ENCODE results near the gene CEP131.
"Not testable (repeated sequence)": the region's sequence is repeated elsewhere in the genome, so short reads cannot be mapped to it uniquely, and the experiment has no call there.

Gene CEP131

GRCh38 chr17:81162491-81162890, 60.3 kb downstream of the CEP131 start:
- no peak for DNase-seq

- DNase-seq: no peak
Observed at GRCh38 chr17:81161972-81162371, 60.8 kb downstream of the CEP131 start.

DNA sequence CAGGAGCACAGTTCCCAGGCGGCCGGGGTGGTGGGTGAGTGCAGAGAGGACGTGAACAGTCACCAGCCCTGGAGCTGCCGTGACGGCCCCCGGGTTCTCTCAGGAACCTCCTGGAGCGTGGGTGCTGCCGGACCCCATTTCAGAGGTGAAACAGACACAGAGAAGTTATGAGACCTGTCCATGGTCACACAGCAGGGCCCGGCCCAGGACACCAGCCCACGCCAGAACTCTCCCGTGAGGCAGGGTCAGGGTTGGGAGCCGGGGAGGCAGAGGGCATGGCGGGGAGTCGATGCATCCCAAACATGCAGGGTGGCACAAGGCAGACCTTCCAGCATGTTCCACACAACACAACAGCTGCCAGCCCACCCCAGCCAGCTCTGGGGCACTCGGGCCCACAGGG, 61.2 kb downstream of the CEP131 start:
- no peak for DNase-seq

DNA sequence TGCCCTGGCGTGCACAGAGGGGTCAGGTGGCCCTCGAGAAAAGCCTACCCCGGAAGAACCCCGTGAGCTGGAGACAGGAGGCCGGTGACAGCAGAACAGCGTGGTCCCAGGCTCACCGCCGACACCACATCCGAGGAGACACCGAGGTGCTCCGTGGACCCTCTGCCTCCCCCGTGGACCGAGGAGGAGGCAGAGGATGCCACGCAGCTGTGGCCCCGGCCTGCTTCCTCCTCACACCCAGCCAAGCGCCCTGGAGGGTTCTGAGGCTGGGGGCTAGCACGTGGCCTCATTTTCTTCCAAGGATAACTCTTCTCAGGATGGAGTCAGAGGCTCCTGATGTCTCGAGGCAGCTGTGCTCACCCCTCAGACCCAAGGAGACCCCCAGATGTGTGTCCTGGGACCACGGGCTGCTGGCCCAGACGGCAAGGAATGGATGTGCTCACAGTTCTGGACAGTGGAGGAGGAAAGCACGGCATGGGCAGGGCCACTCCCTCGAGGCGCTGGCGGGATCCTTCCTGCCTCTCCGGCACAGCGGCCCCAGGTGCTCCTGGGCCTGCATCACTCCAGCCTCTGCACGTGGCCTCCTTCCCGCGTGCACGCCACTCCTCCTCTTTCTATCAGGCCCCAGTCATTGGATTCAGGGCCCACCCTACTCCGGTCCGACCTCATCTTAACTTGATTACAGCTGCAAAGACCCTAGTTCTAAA, 61.9 kb downstream of the CEP131 start:
- DNase-seq: no peak

- DNase-seq: no peak
Observed at GRCh38 chr17:81160306-81160705, 62.5 kb downstream of the CEP131 start.

- DNase-seq: no peak
Observed at GRCh38 chr17:81159611-81160265, 63.0 kb downstream of the CEP131 start.

DNA sequence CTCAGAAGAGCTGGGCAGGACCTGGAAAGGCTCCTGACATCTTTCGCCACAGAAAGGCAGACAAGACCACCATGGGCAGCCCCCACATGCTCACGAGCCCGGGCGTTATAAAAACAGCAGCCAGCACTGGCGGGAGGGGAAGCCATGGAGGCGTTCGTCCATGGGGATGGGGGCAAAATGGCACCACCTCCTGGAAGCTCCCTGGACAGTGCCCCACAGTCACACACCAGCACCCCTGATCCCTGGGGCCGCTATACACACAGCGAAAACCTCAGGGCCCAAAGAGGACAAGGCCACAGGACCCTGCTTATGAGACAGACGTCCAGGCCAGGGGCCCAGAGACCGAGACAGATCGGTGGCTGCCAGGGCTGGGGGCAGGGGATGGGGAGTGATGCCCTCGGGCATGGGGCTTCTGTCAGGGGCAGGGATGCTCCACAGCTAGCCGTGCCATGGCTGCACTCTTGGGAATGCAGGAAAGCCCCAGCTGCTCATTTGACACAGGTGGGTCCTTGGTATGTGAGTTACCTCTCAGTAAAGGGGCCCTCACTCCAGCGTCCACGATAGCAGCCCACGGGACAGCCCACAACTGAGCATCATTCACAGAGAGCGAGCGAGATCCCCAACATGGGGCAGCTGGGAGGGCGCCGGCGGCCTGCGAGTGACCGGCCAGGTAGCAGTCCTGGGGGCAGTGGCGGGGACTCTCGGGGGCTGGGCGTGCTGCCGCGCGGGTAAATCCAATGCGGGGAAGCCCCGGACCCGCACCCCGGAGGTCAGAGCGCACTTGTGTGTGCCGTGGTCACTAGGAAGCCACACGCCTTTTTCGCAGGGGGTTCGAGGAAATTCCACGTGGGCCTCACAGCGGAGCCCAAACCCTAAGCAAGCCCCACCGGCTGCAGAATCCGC, 63.8 kb downstream of the CEP131 start:
- no peak for DNase-seq

GRCh38 chr17:81157848-81158687, 64.7 kb downstream of the CEP131 start:
- no peak for DNase-seq

DNA sequence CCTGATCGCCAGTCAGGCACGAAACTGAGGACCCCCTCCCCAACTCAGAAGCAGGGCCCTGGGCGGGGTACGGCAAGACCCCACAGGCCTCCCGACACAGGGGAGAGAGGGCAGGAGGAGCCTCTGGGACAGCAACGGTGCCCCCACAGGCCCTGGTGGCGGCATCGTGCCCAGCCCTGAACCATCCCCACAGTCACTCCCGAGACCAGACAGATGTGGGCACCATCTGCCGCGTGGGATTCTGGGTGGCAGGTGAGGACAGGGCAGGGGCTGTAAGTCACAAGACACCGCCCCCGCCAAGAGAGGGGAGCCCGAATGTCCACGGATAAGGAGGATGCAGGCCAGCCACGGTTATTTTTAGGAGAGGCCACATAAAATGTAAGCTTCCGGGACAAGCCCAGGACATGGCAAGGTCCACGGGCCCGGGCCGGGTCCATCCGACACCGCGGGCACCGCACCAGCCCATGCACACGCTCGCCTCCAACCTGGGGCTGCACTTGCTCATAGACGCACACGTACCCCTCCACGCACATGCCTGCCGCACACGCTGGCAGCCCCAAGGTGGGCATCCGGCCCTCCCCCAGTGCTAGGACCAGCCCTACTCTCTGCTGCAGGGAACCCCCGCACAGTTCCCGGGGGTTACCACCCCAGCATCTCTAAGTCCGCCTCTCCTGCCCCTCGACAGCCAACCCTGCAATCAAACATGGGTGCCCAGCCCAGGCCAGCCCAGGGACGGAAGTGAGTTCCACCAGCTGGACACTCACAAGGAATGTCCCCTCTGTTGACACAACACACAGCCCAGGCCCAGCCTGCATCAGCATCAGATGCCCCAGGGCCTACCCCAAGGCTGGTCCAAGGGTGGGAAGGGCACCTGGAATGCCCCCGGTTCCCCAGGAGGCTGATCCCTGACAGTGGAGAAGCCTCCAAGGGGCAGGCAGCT, 65.6 kb downstream of the CEP131 start:
- DNase-seq: no peak

GRCh38 chr17:81154961-81155360, 67.8 kb downstream of the CEP131 start:
- no peak for DNase-seq

DNA sequence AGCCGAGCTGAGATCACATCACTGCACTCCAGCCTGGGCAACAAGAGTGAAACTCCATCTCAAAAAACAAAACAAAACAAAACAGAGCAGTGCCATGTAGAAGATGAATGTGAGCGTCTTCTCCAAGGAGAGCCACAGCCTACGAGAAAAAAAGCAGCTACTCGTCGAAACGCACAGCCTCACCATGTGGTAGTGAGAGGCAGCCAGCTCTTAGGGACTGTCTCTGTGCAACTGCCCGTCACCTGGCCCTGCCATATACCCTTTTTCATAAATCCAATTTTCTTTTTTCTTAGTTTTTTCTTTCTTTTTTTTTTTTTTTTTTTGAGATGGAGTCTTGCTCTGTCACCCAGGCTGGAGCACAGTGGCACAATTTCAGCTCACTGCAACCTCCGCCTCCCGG, 68.7 kb downstream of the CEP131 start:
- not testable (repeated sequence) for DNase-seq

GRCh38 chr17:81153340-81153803, 69.4 kb downstream of the CEP131 start:
- no peak for DNase-seq

GRCh38 chr17:81152288-81152828, 70.4 kb downstream of the CEP131 start:
- DNase-seq: no peak

DNA sequence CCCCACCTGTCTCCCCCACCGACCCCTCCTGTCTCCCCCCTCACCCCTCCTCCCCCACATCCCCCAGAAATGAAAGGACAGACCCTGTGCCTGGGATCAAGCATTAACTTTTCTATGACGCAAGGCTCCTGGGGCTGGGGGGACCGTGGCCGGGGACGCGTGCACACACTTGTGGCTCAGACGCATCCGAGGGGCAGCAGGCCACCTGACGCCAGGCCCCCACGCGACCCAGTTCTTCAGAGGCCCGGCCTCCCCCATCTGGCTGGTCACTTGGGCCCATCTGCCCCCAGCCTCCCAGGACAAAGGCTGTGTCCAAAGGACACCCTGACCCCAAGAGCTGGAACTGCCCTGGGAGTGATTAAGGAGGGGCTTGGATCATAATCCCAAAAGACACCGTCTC, 71.5 kb downstream of the CEP131 start:
- DNase-seq: no peak

DNA sequence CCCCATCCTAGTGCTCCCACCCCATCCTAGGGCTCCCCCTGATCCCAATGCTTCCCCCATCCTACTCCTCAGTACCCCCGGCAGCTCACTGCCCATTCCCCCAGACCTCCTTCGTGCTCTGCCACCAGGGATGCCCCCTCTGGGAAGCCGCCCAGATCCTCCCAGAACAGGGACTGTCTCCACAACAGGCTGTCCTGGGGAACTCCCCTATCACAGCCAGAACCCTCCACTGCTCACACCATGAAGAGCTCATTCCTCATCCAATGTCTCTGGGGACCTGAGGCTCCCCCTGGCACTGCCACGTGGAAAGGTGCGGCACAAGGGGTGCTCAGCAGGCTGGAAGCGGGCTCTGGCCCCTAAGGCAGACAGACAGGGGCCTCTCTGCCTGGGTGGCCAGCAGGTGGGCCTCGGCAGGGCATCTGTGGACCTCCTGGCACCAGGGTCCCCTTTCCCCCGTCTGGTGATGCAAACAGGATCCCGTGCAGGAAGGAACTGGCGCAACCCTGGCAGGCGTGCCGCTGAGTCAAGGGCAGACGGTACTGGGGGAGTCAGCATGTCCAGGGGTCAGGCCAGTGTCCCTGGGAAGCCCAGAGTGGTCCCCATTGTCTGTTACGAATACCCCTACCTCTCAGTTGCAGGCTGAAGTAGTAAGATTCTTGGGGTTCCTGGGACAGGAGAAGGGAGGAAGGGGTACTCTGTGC, 72.2 kb downstream of the CEP131 start:
- no peak for DNase-seq

DNA sequence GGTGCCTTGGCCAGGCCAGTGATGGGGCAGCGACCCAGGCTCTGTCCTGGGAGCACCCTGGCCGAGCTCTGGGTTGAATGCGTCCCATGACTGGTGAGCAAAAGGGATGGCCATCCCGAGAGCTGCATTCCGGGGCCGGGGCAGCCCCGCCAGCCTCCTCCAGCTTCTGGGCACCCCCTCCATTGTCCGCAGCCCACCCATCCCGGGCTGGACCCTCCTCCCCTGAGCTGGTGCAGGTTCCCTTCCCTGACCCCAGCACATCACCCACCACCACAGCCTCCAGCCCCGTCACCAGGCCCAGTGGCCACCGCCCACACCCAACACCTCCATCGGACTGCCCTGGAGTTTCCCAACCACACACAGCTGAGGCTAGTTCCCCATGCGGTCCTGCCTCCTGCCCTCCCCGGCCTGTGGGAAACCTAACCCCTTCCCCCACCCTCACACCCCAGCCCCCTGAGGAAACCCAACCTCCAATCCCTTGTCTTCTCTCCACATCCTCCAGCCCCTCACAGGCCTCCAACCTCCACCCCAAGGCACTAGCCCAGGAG, 73.7 kb downstream of the CEP131 start:
- no peak for DNase-seq

GRCh38 chr17:81148571-81148970, 74.2 kb downstream of the CEP131 start:
- DNase-seq: no peak

DNA sequence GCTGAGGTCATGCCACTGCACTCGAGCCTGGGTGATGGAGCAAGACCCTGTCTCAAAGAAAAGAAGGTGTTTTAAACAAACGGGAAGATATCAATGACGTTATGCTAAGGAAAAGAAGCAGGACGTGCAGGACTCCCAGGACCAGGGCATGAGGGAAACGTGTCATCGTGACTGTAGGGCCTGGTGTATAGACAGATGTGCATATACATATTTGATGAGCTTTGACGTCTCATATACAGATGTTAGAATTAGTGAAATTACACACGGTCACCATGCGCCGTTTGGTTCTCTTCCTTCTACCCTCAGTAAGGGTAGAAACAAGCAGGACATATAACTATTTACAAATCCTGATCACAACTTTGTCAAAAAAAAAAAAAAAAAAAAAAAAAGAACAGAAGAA, 75.1 kb downstream of the CEP131 start:
- DNase-seq: no peak

GRCh38 chr17:81146208-81146607, 76.6 kb downstream of the CEP131 start:
- DNase-seq: not testable (repeated sequence)

DNA sequence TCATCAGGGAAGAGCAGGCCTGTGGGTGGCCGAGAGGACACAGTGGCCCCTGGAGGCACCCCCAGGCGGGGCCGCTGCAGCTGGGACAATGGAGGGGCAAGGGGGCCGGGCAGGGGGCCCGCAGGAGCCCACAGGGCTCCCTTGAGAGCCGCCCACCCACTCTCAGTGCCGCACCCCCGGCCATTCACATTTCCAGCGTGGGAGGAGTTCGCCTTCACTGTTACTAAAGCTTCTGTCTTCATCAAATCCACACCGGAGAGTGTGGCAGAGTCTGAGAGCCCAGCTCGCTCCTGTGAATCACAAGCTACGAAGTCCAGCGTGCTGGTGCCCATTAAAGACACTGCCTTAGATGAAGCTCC, 78.4 kb downstream of the CEP131 start:
- DNase-seq: no peak

Measured in NCI-H345 (cell line).